SK-N-SH (cell line): Measurements from ENCODE around the gene FBXO45. TPM values are rescaled to one million over a fixed set of nuclear protein-coding genes. Genes with fewer than 3 reads are reported as not detected.

Source experiments
- CTCF ChIA-PET: fragments of 300-600, 350-600 bp; formaldehyde crosslinking; extraction: SDS; loops from one replicate; lab custom pipeline; 2021; lab: Yijun Ruan, JAX
- POLR2A ChIA-PET: fragments of 350-600 bp; sonication (Branson Sonifier 250); formaldehyde crosslinking; extraction: SDS; loops from one replicate; lab custom pipeline; 2020; ENCODE audit warnings: antibody characterized with exemption, inconsistent platforms; lab: Yijun Ruan, JAX
- DNase-seq: peaks from one replicate; pipeline ENCODE4 v3.0.0; 2012
- H2AFZ ChIP-seq: fragments of 200-600 bp; sonication (generic); 2 replicates; pipeline ENCODE4 v1.8.1; 2016; ENCODE audit warnings: antibody characterized with exemption, mild to moderate bottlenecking, low read depth
- H3F3A ChIP-seq: fragments of 200-600 bp; sonication (generic); replicated peaks from 2 replicates; pipeline ENCODE3; 2016; ENCODE audit warnings: antibody characterized with exemption, mild to moderate bottlenecking; ENCODE audit not compliant: insufficient read depth
- H3K27ac ChIP-seq, 2 experiments: fragments of 200-500 bp in 1 of 2; fragments of 200-600 bp in 1 of 2; sonication (Bioruptor generic) in 1 of 2; sonication (generic), shearing (Covaris generic) in 1 of 2; 2 replicates each; pipeline versions ENCODE4 v1.5.1 to v1.6.1; 2014 to 2016; ENCODE audit warnings: low read depth in 2 of 2, inconsistent platforms in 1 of 2, low read length in 1 of 2, mild to moderate bottlenecking in 1 of 2, mixed read lengths in 1 of 2
- H3K27me3 ChIP-seq: fragments of 200-600 bp; sonication (generic), shearing (Covaris generic); 2 replicates; pipeline ENCODE4 v1.6.1; 2016; ENCODE audit warnings: mixed run types; ENCODE audit not compliant: insufficient read depth
- H3K36me3 ChIP-seq, 2 experiments: fragments of 200-500 bp in 1 of 2; fragments of 200-600 bp in 1 of 2; sonication (Bioruptor generic) in 1 of 2; sonication (generic) in 1 of 2; replicated peaks in 1 of 2; 2 replicates each; pipeline versions ENCODE3 to v1.5.1; 2014 to 2016; ENCODE audit warnings: low read length in 1 of 2, mild to moderate bottlenecking in 1 of 2; ENCODE audit not compliant: insufficient read depth in 2 of 2, control insufficient read depth in 1 of 2
- H3K4me1 ChIP-seq, 2 experiments: fragments of 200-500 bp in 1 of 2; fragments of 200-600 bp in 1 of 2; sonication (Bioruptor generic) in 1 of 2; sonication (generic), shearing (Covaris generic) in 1 of 2; 2 replicates each; pipeline versions ENCODE4 v1.5.1 to v1.6.1; 2014 to 2016; ENCODE audit warnings: low read depth in 1 of 2, low read length in 1 of 2, mixed run types in 1 of 2; ENCODE audit not compliant: insufficient read depth in 2 of 2, control insufficient read depth in 1 of 2
- H3K4me2 ChIP-seq: fragments of 200-600 bp; sonication (generic), shearing (Covaris generic); 2 replicates; pipeline ENCODE4 v1.6.1; 2017; ENCODE audit warnings: mixed run types
- H3K4me3 ChIP-seq, 2 experiments: fragments of 200-500 bp in 1 of 2; fragments of 200-600 bp in 1 of 2; sonication (Bioruptor generic) in 1 of 2; sonication (generic), shearing (Covaris generic) in 1 of 2; 2 replicates each; pipeline versions ENCODE4 v1.5.1 to v1.8.1; 2014 to 2016; ENCODE audit warnings: low read depth in 2 of 2, inconsistent platforms in 1 of 2, low read length in 1 of 2, mild to moderate bottlenecking in 1 of 2, mixed read lengths in 1 of 2, moderate library complexity in 1 of 2
- H3K79me2 ChIP-seq: fragments of 200-600 bp; sonication (generic); 2 replicates; pipeline ENCODE4 v1.8.1; 2017; ENCODE audit warnings: mild to moderate bottlenecking; ENCODE audit not compliant: insufficient read depth
- H3K9ac ChIP-seq: fragments of 200-600 bp; sonication (generic); 2 replicates; pipeline ENCODE4 v1.6.1; 2017; ENCODE audit warnings: mixed run types
- H3K9me2 ChIP-seq: fragments of 200-600 bp; sonication (generic); 2 replicates; pipeline ENCODE4 v1.6.1; 2017; ENCODE audit warnings: mixed run types
- H3K9me3 ChIP-seq: fragments of 200-600 bp; sonication (generic); 2 replicates; pipeline ENCODE4 v1.6.1; 2017; ENCODE audit warnings: mixed run types, mild to moderate bottlenecking, moderate library complexity
- H4K20me1 ChIP-seq: fragments of 200-600 bp; sonication (generic); 2 replicates; pipeline ENCODE4 v1.6.1; 2017; ENCODE audit warnings: mild to moderate bottlenecking, mixed run types; ENCODE audit not compliant: insufficient read depth
- CHD2 ChIP-seq: fragments of 150-350 bp; IDR thresholded peaks from 2 replicates; pipeline ENCODE4 v1.6.1; 2018; ENCODE audit warnings: low read length; ENCODE audit not compliant: partially characterized antibody
- ELF1 ChIP-seq: IDR thresholded peaks from 2 replicates; pipeline ENCODE4 v1.4.0; 2012
- EZH2phosphoT487 ChIP-seq: fragments of 200-600 bp; sonication (generic); IDR thresholded peaks from 2 replicates; pipeline ENCODE4 v1.6.1; 2017; ENCODE audit warnings: low read depth, mixed run types, mild to moderate bottlenecking, antibody characterized with exemption, moderate library complexity, borderline replicate concordance
- FOXJ3 ChIP-seq: sonication (generic); formaldehyde crosslinking; IDR thresholded peaks from 2 replicates; pipeline ENCODE4 v1.5.1; 2020; ENCODE audit warnings: mild to moderate bottlenecking, missing genetic modification reagents
- GABPA ChIP-seq: IDR thresholded peaks from 2 replicates; pipeline ENCODE4 v1.4.0; 2012; ENCODE audit warnings: low read depth, mild to moderate bottlenecking
- GATA2 ChIP-seq: sonication (generic); formaldehyde crosslinking; IDR thresholded peaks from 2 replicates; pipeline ENCODE4 v1.5.0; 2020; ENCODE audit warnings: mild to moderate bottlenecking, missing genetic modification reagents
- MXI1 ChIP-seq: IDR thresholded peaks from 2 replicates; pipeline ENCODE4 v1.6.1; 2012; ENCODE audit warnings: mild to moderate bottlenecking, low read depth, low read length, improper control_type of control experiment
- NFIC ChIP-seq: IDR thresholded peaks from 2 replicates; pipeline ENCODE4 v1.4.0; 2012; ENCODE audit warnings: borderline replicate concordance
- NRF1 ChIP-seq: IDR thresholded peaks from 2 replicates; pipeline ENCODE4 v1.6.1; 2012; ENCODE audit warnings: low read depth, mild to moderate bottlenecking, low read length
- POLR2AphosphoS5 ChIP-seq: IDR thresholded peaks from 2 replicates; pipeline ENCODE4 v1.6.1; 2012; ENCODE audit warnings: low read depth, low read length
- RAD21 ChIP-seq: IDR thresholded peaks from 2 replicates; pipeline ENCODE4 v1.6.1; 2012; ENCODE audit warnings: mild to moderate bottlenecking, low read length
- SIN3A ChIP-seq: IDR thresholded peaks from 2 replicates; pipeline ENCODE4 v1.6.1; 2012; ENCODE audit warnings: low read depth, mild to moderate bottlenecking, low read length, moderate library complexity, borderline replicate concordance
- SMC3 ChIP-seq: IDR thresholded peaks from 2 replicates; pipeline ENCODE4 v1.6.1; 2012; ENCODE audit warnings: low read depth, low read length, improper control_type of control experiment
- TAF1 ChIP-seq: IDR thresholded peaks from 2 replicates; pipeline ENCODE4 v1.6.1; 2012; ENCODE audit warnings: low read depth, mild to moderate bottlenecking, low read length, moderate library complexity, borderline replicate concordance
- TCF12 ChIP-seq: IDR thresholded peaks from 2 replicates; pipeline ENCODE4 v1.4.0; 2012
- WGBS: methylation state at CpG from one replicate; pipeline ENCODE4 v1.1.6; 2017; ENCODE audit warnings: low lambda C conversion rate; 5-methylcytosine and 5-hydroxymethylcytosine counted together
- polyA plus RNA-seq, 3 experiments: library from polyadenylated mRNA; depleted of rRNA; stranded (reverse); fragments of >200 nt; gene quantifications; 2 replicates each; pipeline ENCODE4 v1.2.3, GENCODE V29; 2012
- TF ChIP-seq, protein P1 (sequence below): IDR thresholded peaks from 2 replicates; pipeline ENCODE4 v1.6.1; 2012; ENCODE audit warnings: mild to moderate bottlenecking, low read depth, low read length, moderate library complexity
- TF ChIP-seq, protein P2 (sequence below): fragments of 200-600 bp; sonication (generic); IDR thresholded peaks from 2 replicates; pipeline ENCODE4 v1.6.1; 2017; ENCODE audit warnings: antibody characterized with exemption, mild to moderate bottlenecking, moderate library complexity
- TF ChIP-seq, protein P3 (sequence below): fragments of 150-350 bp; IDR thresholded peaks from 2 replicates; pipeline ENCODE4 v1.6.1; 2017; ENCODE audit warnings: antibody characterized with exemption, low read length, low read depth, borderline replicate concordance

The FBXO45 gene
- polyA plus RNA-seq, 1 of the 3 experiments (the other 2 are of a cell fraction): 3.2 TPM

DNA sequence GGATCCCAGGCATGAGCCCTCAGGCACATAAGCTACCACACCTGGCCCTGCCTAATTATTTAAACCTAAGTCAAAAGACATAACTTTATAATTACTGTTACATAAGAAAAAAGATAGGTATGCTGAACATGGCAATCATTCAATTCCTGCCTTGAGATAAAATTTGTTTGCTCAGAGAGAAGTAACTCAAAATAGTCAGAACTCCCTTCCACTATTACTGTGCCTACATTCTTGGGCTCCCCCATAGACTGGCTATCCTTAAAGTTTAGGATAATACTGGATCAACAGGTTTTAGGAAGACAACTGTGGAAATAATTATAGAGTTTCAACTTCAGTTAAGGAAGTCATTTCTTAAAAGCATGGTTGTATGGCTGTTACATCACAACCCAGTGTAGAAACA lies 10.0 kb upstream of the FBXO45 start:
- Histone ChIP-seq H2AFZ (no peak overlapping the region), H3K9ac (no peak overlapping the region), H3K36me3 (peaks cover 14 to 20% of the 10 kb centered on the region in 2 experiments), H3K27ac (no peak overlapping the region), H3K4me3 (no peak overlapping the region), H4K20me1 (no peaks in the 10 kb centered on the region), H3K9me3 (no peaks in the 10 kb centered on the region), H3K4me1 (no peaks in the 10 kb centered on the region), H3K9me2 (no peaks in the 10 kb centered on the region), H3F3A (peaks cover 14% of the 10 kb centered on the region), H3K79me2 (peaks cover 22% of the 10 kb centered on the region), H3K27me3 (no peaks in the 10 kb centered on the region), H3K4me2 (no peak overlapping the region)
- ChIA-PET CTCF (no interaction called here), POLR2A (no interaction called here)
- TF ChIP-seq NRF1: no peak
- TF ChIP-seq, protein P1, sequence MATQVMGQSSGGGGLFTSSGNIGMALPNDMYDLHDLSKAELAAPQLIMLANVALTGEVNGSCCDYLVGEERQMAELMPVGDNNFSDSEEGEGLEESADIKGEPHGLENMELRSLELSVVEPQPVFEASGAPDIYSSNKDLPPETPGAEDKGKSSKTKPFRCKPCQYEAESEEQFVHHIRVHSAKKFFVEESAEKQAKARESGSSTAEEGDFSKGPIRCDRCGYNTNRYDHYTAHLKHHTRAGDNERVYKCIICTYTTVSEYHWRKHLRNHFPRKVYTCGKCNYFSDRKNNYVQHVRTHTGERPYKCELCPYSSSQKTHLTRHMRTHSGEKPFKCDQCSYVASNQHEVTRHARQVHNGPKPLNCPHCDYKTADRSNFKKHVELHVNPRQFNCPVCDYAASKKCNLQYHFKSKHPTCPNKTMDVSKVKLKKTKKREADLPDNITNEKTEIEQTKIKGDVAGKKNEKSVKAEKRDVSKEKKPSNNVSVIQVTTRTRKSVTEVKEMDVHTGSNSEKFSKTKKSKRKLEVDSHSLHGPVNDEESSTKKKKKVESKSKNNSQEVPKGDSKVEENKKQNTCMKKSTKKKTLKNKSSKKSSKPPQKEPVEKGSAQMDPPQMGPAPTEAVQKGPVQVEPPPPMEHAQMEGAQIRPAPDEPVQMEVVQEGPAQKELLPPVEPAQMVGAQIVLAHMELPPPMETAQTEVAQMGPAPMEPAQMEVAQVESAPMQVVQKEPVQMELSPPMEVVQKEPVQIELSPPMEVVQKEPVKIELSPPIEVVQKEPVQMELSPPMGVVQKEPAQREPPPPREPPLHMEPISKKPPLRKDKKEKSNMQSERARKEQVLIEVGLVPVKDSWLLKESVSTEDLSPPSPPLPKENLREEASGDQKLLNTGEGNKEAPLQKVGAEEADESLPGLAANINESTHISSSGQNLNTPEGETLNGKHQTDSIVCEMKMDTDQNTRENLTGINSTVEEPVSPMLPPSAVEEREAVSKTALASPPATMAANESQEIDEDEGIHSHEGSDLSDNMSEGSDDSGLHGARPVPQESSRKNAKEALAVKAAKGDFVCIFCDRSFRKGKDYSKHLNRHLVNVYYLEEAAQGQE: no peak
- TF ChIP-seq TCF12: no peak
- TF ChIP-seq CHD2: no peak
- TF ChIP-seq GATA2: no peak
- TF ChIP-seq, protein P2, sequence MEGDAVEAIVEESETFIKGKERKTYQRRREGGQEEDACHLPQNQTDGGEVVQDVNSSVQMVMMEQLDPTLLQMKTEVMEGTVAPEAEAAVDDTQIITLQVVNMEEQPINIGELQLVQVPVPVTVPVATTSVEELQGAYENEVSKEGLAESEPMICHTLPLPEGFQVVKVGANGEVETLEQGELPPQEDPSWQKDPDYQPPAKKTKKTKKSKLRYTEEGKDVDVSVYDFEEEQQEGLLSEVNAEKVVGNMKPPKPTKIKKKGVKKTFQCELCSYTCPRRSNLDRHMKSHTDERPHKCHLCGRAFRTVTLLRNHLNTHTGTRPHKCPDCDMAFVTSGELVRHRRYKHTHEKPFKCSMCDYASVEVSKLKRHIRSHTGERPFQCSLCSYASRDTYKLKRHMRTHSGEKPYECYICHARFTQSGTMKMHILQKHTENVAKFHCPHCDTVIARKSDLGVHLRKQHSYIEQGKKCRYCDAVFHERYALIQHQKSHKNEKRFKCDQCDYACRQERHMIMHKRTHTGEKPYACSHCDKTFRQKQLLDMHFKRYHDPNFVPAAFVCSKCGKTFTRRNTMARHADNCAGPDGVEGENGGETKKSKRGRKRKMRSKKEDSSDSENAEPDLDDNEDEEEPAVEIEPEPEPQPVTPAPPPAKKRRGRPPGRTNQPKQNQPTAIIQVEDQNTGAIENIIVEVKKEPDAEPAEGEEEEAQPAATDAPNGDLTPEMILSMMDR: no peak
- no peak for TF ChIP-seq SIN3A
- TF ChIP-seq, protein P3, sequence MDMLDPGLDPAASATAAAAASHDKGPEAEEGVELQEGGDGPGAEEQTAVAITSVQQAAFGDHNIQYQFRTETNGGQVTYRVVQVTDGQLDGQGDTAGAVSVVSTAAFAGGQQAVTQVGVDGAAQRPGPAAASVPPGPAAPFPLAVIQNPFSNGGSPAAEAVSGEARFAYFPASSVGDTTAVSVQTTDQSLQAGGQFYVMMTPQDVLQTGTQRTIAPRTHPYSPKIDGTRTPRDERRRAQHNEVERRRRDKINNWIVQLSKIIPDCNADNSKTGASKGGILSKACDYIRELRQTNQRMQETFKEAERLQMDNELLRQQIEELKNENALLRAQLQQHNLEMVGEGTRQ: no peak
- TF ChIP-seq ELF1: no peak
- DNase-seq: no peak

DNA sequence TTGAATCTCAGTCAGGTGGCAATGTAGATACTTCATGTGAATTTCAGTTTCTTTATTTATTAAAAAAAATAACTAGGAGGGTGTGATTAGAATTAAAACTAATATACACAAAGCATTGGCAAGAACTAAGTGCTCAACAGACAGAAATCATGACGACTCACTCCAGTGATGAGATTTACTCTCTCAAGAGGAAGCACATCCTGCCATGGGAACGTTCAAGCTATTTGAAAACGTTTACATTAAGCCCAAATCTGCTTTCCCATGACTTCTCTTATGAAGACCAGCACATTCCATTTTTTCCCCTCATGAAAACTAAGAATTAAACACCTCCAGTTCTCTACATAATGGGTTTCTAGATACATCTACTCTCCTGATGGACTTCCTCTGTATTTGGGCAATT lies 8.6 kb upstream of the FBXO45 start:
- Histone ChIP-seq H3K79me2 (peaks cover 30% of the 10 kb centered on the region), H3K9me3 (no peaks in the 10 kb centered on the region), H3K9me2 (no peaks in the 10 kb centered on the region), H2AFZ (no peak overlapping the region), H3K4me2 (no peak overlapping the region), H3K36me3 (peaks cover 12 to 14% of the 10 kb centered on the region in 2 experiments), H3F3A (peaks cover 21% of the 10 kb centered on the region), H3K4me1 (0 out of 4 replicates have a peak, but pooled peaks cover 0 to 6% of the 10 kb centered on the region in 2 experiments), H3K9ac (no peak overlapping the region), H3K4me3 (no peak overlapping the region), H3K27me3 (no peaks in the 10 kb centered on the region), H4K20me1 (no peaks in the 10 kb centered on the region), H3K27ac (no peak overlapping the region)
- DNase-seq: no peak
- ChIA-PET CTCF (no interaction called here), POLR2A (no interaction called here)
- TF ChIP-seq SMC3 (no peak), EZH2phosphoT487 (no peak), GABPA (no peak), RAD21 (no peak), FOXJ3 (CRISPR knock-in tag) (no peak), MXI1 (no peak), TCF12 (no peak), POLR2AphosphoS5 (no peak), NFIC (no peak), GATA2 (no peak), TAF1 (no peak)
- TF ChIP-seq, protein P2: no peak
- 33% methylated on average over 3 of the region's 3 CpGs for WGBS
